HG03442 (cell line): ENCODE data around the gene LIMS3.
"Not testable (repeated sequence)": the region's sequence is repeated elsewhere in the genome, so short reads cannot be mapped to it uniquely, and the experiment has no call there.

ENCODE experiments used
- ATAC-seq: cut with Tn5 transposase; IDR thresholded peaks from one replicate; pipeline ENCODE4 v1.9.1; 2021; ENCODE audit warnings: mild to moderate bottlenecking, moderate library complexity; ENCODE audit not compliant: unreplicated experiment

LIMS3 gene

GRCh38 chr2:109898462-109899336 lies at the start of gene LIMS3:
TSS of gene LIMS3 (plus strand) at chr2:109898688. CDS start at chr2:109898729, 41 bp downstream.
- not testable (repeated sequence) for ATAC-seq

GRCh38 chr2:109871129-109871751 lies 27.2 kb upstream of the LIMS3 start:
- peak; percentile 79 for ATAC-seq

GRCh38 chr2:109876625-109877024 lies 21.9 kb upstream of the LIMS3 start:
- not testable (repeated sequence) for ATAC-seq

- not testable (repeated sequence) for ATAC-seq
Measured at GRCh38 chr2:109882112-109882511, 16.4 kb upstream of the LIMS3 start.

GRCh38 chr2:109888414-109888813 lies 10.1 kb upstream of the LIMS3 start:
- ATAC-seq: not testable (repeated sequence)

GRCh38 chr2:109889909-109890308 lies 8.6 kb upstream of the LIMS3 start:
- not testable (repeated sequence) for ATAC-seq

- not testable (repeated sequence) for ATAC-seq
Measured at GRCh38 chr2:109891024-109891423, 7.5 kb upstream of the LIMS3 start.

GRCh38 chr2:109893736-109894135 lies 4.8 kb upstream of the LIMS3 start:
- ATAC-seq: not testable (repeated sequence)

- not testable (repeated sequence) for ATAC-seq
Measured at GRCh38 chr2:109894141-109894540, 4.3 kb upstream of the LIMS3 start.

- ATAC-seq: not testable (repeated sequence)
Measured at GRCh38 chr2:109895090-109895869, 3.2 kb upstream of the LIMS3 start.

GRCh38 chr2:109896212-109896611 lies 2.3 kb upstream of the LIMS3 start:
- peak; percentile 96 for ATAC-seq

GRCh38 chr2:109897769-109898461 lies 573 bp upstream of the LIMS3 start:
- ATAC-seq: not testable (repeated sequence)

- peak; percentile 97 for ATAC-seq
Measured at GRCh38 chr2:109905796-109906195, 7.3 kb downstream of the LIMS3 start.

- ATAC-seq: not testable (repeated sequence)
Measured at GRCh38 chr2:109908626-109909025, 10.1 kb downstream of the LIMS3 start.

GRCh38 chr2:109910789-109911188 lies 12.3 kb downstream of the LIMS3 start:
- not testable (repeated sequence) for ATAC-seq

GRCh38 chr2:109913911-109914310 lies 15.4 kb downstream of the LIMS3 start:
- not testable (repeated sequence) for ATAC-seq

GRCh38 chr2:109914552-109914951 lies 16.1 kb downstream of the LIMS3 start:
- ATAC-seq: not testable (repeated sequence)

- not testable (repeated sequence) for ATAC-seq
Measured at GRCh38 chr2:109915830-109916229, 17.3 kb downstream of the LIMS3 start.

- ATAC-seq: not testable (repeated sequence)
Measured at GRCh38 chr2:109920162-109920561, 21.7 kb downstream of the LIMS3 start.
